ENCODE data around the gene MASTL.

The MASTL gene

DNA sequence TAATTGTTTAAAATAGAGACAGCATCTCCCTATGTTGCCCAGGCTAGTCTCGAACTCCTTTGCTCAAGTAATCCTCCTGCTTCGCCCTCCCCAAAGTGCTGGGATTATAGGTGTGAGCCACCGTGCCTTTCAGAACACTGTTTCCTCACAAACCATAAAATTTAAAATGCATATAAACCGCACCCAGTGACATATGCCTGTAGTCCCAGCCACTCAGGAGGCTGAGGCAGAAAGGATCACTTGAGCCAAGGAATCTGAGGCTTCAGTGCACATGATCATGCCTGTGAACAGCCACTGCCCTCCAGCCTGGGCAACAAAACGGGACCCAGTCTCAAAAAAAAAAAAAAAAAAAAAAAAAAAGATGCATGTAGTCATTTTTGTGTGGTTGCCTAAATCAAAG, 48.7 kb downstream of the MASTL start:
- Histone ChIP-seq H3K36me3 (ENCODE audit: low read depth) (peaks cover 64% of the 10 kb centered on the region), H3K27me3 (ENCODE audit: insufficient read depth, poor library complexity, severe bottlenecking) (no peaks in the 10 kb centered on the region), H3K9me3 (ENCODE audit: severe bottlenecking) (no peaks in the 10 kb centered on the region), H3K4me3 (ENCODE audit: severe bottlenecking) (no peak overlapping the region), H3K27ac (ENCODE audit: poor library complexity, severe bottlenecking) (no peak overlapping the region), H3K4me1 (ENCODE audit: insufficient read depth, poor library complexity, severe bottlenecking) (no peaks in the 10 kb centered on the region)
- TF ChIP-seq, protein P1, sequence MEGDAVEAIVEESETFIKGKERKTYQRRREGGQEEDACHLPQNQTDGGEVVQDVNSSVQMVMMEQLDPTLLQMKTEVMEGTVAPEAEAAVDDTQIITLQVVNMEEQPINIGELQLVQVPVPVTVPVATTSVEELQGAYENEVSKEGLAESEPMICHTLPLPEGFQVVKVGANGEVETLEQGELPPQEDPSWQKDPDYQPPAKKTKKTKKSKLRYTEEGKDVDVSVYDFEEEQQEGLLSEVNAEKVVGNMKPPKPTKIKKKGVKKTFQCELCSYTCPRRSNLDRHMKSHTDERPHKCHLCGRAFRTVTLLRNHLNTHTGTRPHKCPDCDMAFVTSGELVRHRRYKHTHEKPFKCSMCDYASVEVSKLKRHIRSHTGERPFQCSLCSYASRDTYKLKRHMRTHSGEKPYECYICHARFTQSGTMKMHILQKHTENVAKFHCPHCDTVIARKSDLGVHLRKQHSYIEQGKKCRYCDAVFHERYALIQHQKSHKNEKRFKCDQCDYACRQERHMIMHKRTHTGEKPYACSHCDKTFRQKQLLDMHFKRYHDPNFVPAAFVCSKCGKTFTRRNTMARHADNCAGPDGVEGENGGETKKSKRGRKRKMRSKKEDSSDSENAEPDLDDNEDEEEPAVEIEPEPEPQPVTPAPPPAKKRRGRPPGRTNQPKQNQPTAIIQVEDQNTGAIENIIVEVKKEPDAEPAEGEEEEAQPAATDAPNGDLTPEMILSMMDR (IDR thresholded peaks at IDR 0.05; ENCODE audit: poor library complexity, severe bottlenecking) = no peak
- ATAC-seq (ENCODE audit: low read depth) = no peak
- no peak for DNase-seq (ENCODE audit: low spot score)

- no peaks in the 10 kb centered on the region for H3K4me1 ChIP-seq (ENCODE audit: insufficient read depth, poor library complexity, severe bottlenecking)
- ATAC-seq (ENCODE audit: low read depth) = no peak
- TF ChIP-seq, protein P1 (IDR thresholded peaks at IDR 0.05; ENCODE audit: poor library complexity, severe bottlenecking) = no peak
Measured at GRCh38 chr10:27207350-27207749, 52.2 kb downstream of the MASTL start.

GRCh38 chr10:27223964-27224363, 68.8 kb downstream of the MASTL start:
- no peak overlapping the region for H3K4me3 ChIP-seq (ENCODE audit: severe bottlenecking)
- no peak for DNase-seq (ENCODE audit: low spot score)
- no peak overlapping the region for H3K27ac ChIP-seq (ENCODE audit: poor library complexity, severe bottlenecking)
- ATAC-seq (ENCODE audit: low read depth) = peak; percentile 44; the same call in 1 of the 3 replicates
- H3K4me1 ChIP-seq (ENCODE audit: insufficient read depth, poor library complexity, severe bottlenecking) = no peaks in the 10 kb centered on the region
- H3K27me3 ChIP-seq (ENCODE audit: insufficient read depth, poor library complexity, severe bottlenecking) = no peaks in the 10 kb centered on the region
- TF ChIP-seq, protein P1 (IDR thresholded peaks at IDR 0.05; ENCODE audit: poor library complexity, severe bottlenecking) = peak; percentile 85
- peaks cover 55% of the 10 kb centered on the region for H3K36me3 ChIP-seq (ENCODE audit: low read depth)
- H3K9me3 ChIP-seq (ENCODE audit: severe bottlenecking) = no peaks in the 10 kb centered on the region

More at GRCh38 chr10:27207350-27207749, 52.2 kb downstream of the MASTL start:
- Histone ChIP-seq H3K9me3 (ENCODE audit: severe bottlenecking) (no peaks in the 10 kb centered on the region), H3K4me3 (ENCODE audit: severe bottlenecking) (no peak overlapping the region), H3K27me3 (ENCODE audit: insufficient read depth, poor library complexity, severe bottlenecking) (no peaks in the 10 kb centered on the region), H3K27ac (ENCODE audit: poor library complexity, severe bottlenecking) (no peak overlapping the region), H3K36me3 (ENCODE audit: low read depth) (peaks cover 83% of the 10 kb centered on the region)
- DNase-seq (ENCODE audit: low spot score) = no peak

DNA sequence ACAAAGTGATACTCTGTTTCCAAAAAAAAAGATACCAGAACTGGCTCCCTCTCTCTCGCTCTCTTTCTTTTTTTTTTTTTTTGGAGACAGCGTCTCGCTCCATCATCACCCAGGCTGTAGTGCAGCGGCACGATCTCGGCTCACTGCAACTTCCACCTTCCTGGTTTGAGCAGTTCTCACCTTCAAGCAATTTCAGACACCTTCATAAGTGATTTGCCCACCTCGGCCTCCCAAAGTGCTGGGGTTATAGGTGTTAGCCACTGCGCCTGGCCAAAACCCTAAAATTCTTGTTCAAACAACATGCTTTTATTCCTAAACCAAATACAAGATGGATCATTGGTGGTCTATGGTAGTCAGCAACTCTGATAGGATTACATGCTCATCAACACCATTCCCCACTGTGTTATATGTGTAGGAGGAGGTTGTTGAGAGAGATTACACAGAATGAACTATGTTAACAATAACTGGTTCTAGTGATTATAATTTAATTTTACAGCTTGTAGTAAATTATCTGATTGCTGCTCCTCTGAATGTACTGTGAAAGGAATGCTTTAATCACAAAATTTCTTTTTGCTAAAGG, 69.9 kb downstream of the MASTL start:
- Histone ChIP-seq H3K36me3 (ENCODE audit: low read depth) (peaks cover 55% of the 10 kb centered on the region), H3K27me3 (ENCODE audit: insufficient read depth, poor library complexity, severe bottlenecking) (no peaks in the 10 kb centered on the region), H3K27ac (ENCODE audit: poor library complexity, severe bottlenecking) (no peak overlapping the region), H3K4me1 (ENCODE audit: insufficient read depth, poor library complexity, severe bottlenecking) (no peaks in the 10 kb centered on the region), H3K4me3 (ENCODE audit: severe bottlenecking) (no peak overlapping the region), H3K9me3 (ENCODE audit: severe bottlenecking) (no peaks in the 10 kb centered on the region)
- no peak for DNase-seq (ENCODE audit: low spot score)
- ATAC-seq (ENCODE audit: low read depth) = no peak
- TF ChIP-seq, protein P1 (IDR thresholded peaks at IDR 0.05; ENCODE audit: poor library complexity, severe bottlenecking) = no peak

DNA sequence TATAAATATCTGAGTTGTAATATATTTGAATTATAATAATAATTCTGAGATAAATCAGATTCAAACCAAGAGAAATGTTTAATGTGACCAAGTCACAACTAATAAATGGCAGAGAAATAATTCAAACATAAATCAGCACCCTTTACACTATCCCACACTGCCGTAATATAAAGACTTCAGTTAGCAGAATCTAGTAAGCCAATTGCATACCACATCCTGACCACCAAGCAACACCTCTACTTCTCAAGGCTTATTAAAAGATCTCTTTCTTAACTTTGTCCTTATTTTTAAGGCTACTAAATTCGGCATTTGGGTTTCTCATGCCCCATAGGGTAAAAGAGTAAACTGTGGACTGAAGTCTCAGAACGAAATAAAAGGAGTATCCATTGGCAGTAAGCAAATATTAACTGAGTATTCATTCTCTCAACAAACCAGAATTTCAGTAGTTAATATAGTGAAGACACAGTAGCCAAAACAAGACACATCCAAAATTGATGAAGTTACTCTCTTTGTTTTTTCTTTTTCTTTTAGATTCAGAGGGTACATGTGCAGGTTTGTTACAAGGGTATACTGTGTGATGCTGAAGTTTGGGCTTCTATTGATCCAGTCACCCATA, 70.6 kb downstream of the MASTL start:
- ATAC-seq (ENCODE audit: low read depth) = no peak

More for the DNA sequence above, 70.6 kb downstream of the MASTL start:
- TF ChIP-seq, protein P1 (IDR thresholded peaks at IDR 0.05; ENCODE audit: poor library complexity, severe bottlenecking) = no peak
- Histone ChIP-seq H3K9me3 (ENCODE audit: severe bottlenecking) (no peaks in the 10 kb centered on the region), H3K4me1 (ENCODE audit: insufficient read depth, poor library complexity, severe bottlenecking) (no peaks in the 10 kb centered on the region), H3K36me3 (ENCODE audit: low read depth) (peaks cover 51% of the 10 kb centered on the region), H3K4me3 (ENCODE audit: severe bottlenecking) (no peak overlapping the region), H3K27me3 (ENCODE audit: insufficient read depth, poor library complexity, severe bottlenecking) (no peaks in the 10 kb centered on the region), H3K27ac (ENCODE audit: poor library complexity, severe bottlenecking) (no peak overlapping the region)
- DNase-seq (ENCODE audit: low spot score) = no peak

All from RWPE2 (cell line).